GM23338 (cell line): ENCODE data around the gene PGBD5. TPM values are rescaled to one million over a fixed set of nuclear protein-coding genes. Genes with fewer than 3 reads are reported as not detected.
A peak's percentile ranks its signal among the peaks of the same experiment; 100 is the strongest.

Experiments used
- ATAC-seq: fragments of 200-7000 bp; cut with Tn5 transposase; 3 replicates; pipeline ENCODE4 v1.9.1; 2020
- DNase-seq: peaks from one replicate; pipeline ENCODE4 v3.0.0-alpha.2; 2015; ENCODE audit warnings: low spot score
- H2AFZ ChIP-seq: fragments of 200-600 bp; sonication (generic); 2 replicates; pipeline ENCODE4 v1.8.0; 2016; ENCODE audit warnings: antibody characterized with exemption, mild to moderate bottlenecking, moderate library complexity
- H3F3A ChIP-seq: fragments of 200-600 bp; sonication (generic); replicated peaks from 2 replicates; pipeline ENCODE4 v1.8.0; 2017; ENCODE audit warnings: antibody characterized with exemption, mixed run types, low read depth
- H3K27ac ChIP-seq: fragments of 200-600 bp; sonication (generic); 2 replicates; pipeline ENCODE4 v1.6.1; 2016; ENCODE audit warnings: low read depth
- H3K27me3 ChIP-seq: fragments of 200-600 bp; sonication (generic); 2 replicates; pipeline ENCODE4 v1.8.0; 2016; ENCODE audit warnings: mild to moderate bottlenecking, mixed run types, moderate library complexity; ENCODE audit not compliant: insufficient read depth
- H3K36me3 ChIP-seq: fragments of 200-600 bp; sonication (generic); 2 replicates; pipeline ENCODE4 v1.8.0; 2016; ENCODE audit warnings: mild to moderate bottlenecking; ENCODE audit not compliant: insufficient read depth
- H3K4me1 ChIP-seq: fragments of 200-600 bp; sonication (generic); 2 replicates; pipeline ENCODE4 v1.8.0; 2016; ENCODE audit warnings: mild to moderate bottlenecking, moderate library complexity; ENCODE audit not compliant: insufficient read depth
- H3K4me2 ChIP-seq: fragments of 200-600 bp; sonication (generic); 2 replicates; pipeline ENCODE4 v1.7.1; 2017; ENCODE audit warnings: mixed run types
- H3K4me3 ChIP-seq: fragments of 200-600 bp; sonication (generic); 2 replicates; pipeline ENCODE4 v1.6.1; 2016; ENCODE audit warnings: mixed run types
- H3K79me2 ChIP-seq: fragments of 200-600 bp; sonication (generic); replicated peaks from 2 replicates; pipeline ENCODE4 v1.8.0; 2017; ENCODE audit warnings: mild to moderate bottlenecking; ENCODE audit not compliant: insufficient read depth
- H3K9me2 ChIP-seq: fragments of 200-600 bp; sonication (generic); 2 replicates; pipeline ENCODE4 v1.8.0; 2017; ENCODE audit not compliant: insufficient read depth
- H4K20me1 ChIP-seq: fragments of 200-600 bp; sonication (generic); replicated peaks from 2 replicates; pipeline ENCODE4 v1.8.0; 2017; ENCODE audit warnings: mild to moderate bottlenecking; ENCODE audit not compliant: insufficient read depth
- H3K27ac Mint-ChIP-seq: 2 replicates; pipeline ENCODE4 v1.8.0; 2020; ENCODE audit warnings: inconsistent platforms, mild to moderate bottlenecking, moderate library complexity, mixed read lengths
- H3K27me3 Mint-ChIP-seq: 3 replicates; pipeline ENCODE4 v1.8.0; 2022; ENCODE audit warnings: low read depth, mild to moderate bottlenecking, moderate library complexity, mixed read lengths, inconsistent platforms; ENCODE audit not compliant: insufficient read depth, poor library complexity
- H3K36me3 Mint-ChIP-seq: 3 replicates; pipeline ENCODE4 v1.8.0; 2021; ENCODE audit warnings: low read depth, mild to moderate bottlenecking, inconsistent platforms, moderate library complexity, mixed read lengths
- H3K4me1 Mint-ChIP-seq: 3 replicates; pipeline ENCODE4 v1.8.0; 2020; ENCODE audit warnings: mild to moderate bottlenecking, inconsistent platforms, mixed read lengths
- H3K4me3 Mint-ChIP-seq: 3 replicates; pipeline ENCODE4 v1.8.0; 2021; ENCODE audit warnings: moderate library complexity, mild to moderate bottlenecking, inconsistent platforms, mixed read lengths
- H3K9me3 Mint-ChIP-seq: 3 replicates; pipeline ENCODE4 v1.8.0; 2020; ENCODE audit warnings: moderate library complexity, mild to moderate bottlenecking, inconsistent platforms, mixed read lengths
- ETS1 ChIP-seq: IDR thresholded peaks from 2 replicates; pipeline ENCODE4 v1.6.1; 2016; ENCODE audit warnings: antibody characterized with exemption
- EZH2phosphoT487 ChIP-seq: fragments of 200-600 bp; sonication (generic); IDR thresholded peaks from one replicate; pipeline ENCODE4 v1.8.1; 2018; ENCODE audit warnings: antibody characterized with exemption; ENCODE audit not compliant: unreplicated experiment
- JUNB ChIP-seq: IDR thresholded peaks from one replicate; pipeline ENCODE4 v1.6.1; 2016; ENCODE audit warnings: antibody characterized with exemption; ENCODE audit not compliant: unreplicated experiment
- NANOG ChIP-seq: IDR thresholded peaks from 2 replicates; pipeline ENCODE4 v1.6.1; 2016; ENCODE audit warnings: antibody characterized with exemption, borderline replicate concordance
- POLR2AphosphoS5 ChIP-seq: IDR thresholded peaks from 2 replicates; pipeline ENCODE4 v1.6.1; 2016; ENCODE audit warnings: antibody characterized with exemption, low read depth
- STAT1 ChIP-seq: IDR thresholded peaks from one replicate; pipeline ENCODE4 v1.6.1; 2016; ENCODE audit warnings: antibody characterized with exemption; ENCODE audit not compliant: unreplicated experiment
- polyA plus RNA-seq: library from polyadenylated mRNA; unstranded; fragments of >200 nt; fragmentation: Nextera tagmentation; extraction: Ambion mirVana; gene quantifications from 2 replicates; pipeline ENCODE4 v1.2.1, GENCODE V29; 2016
- total RNA-seq: library from RNA; depleted of rRNA; stranded (reverse); fragments of >200 nt; shearing (Covaris generic); gene quantifications from 2 replicates; pipeline ENCODE4 v1.2.3, GENCODE V29; 2014
- TF ChIP-seq, protein P1 (sequence below): IDR thresholded peaks from one replicate; pipeline ENCODE4 v1.6.1; 2018; ENCODE audit warnings: antibody characterized with exemption; ENCODE audit not compliant: unreplicated experiment
- TF ChIP-seq, protein P2 (sequence below): fragments of 250-450 bp; sonication (Bioruptor Pico); IDR thresholded peaks from 2 replicates; pipeline ENCODE4 v1.5.0; 2020; ENCODE audit warnings: mild to moderate bottlenecking, moderate library complexity

PGBD5 gene
- total and polyA plus RNA-seq, 2 experiments from 2014 or later, result 3.4 to 16.6 TPM

DNA sequence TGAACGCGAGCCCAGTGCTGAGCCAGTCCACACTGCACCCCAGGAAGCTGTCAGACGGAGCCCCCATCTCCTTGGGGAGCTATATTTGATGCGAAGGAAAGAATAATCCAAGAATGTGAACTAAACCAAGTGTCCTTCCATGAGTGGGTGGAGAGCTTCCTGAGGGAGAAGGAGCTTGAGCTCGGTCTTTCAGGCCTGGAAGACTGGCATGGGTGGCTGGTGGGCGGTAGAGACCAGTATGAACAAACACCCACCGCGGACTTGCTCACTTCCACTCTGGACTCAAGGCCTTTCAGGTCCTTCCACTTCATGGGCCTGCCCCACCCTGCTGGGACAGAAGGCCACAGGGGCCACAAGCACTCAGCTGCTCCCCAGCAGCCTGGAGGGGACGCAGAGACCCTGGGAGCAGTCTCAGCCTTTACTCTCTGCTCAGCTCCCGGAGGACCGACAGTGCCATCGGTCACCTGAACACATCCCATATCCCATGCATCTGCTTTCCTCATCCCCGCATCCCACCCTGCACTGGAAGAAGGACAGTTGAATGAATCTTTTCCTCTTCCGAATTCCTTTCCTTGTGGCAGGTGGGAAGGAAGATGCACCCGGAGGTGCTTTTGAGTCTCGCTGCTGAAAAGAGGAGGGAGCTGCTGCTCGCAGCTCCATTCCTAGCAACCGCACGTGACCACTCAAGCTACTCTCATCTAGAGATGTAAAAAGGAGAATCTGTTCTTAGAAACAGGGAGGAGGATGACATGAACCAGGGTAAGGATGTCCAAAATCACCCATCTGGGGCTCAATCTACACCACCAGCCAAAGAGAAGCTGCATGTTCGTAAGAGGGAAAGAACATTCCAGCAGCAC lies 92.3 kb downstream of the PGBD5 start:
- peaks cover 8% of the 10 kb centered on the region; the same call in 1 of the 2 replicates for H3K4me1 ChIP-seq
- H4K20me1 ChIP-seq, result no peaks in the 10 kb centered on the region; the same call in 1 of the 2 replicates
- Mint-ChIP-seq H3K9me3 (no peaks in the 10 kb centered on the region), H3K36me3 (peaks cover 44% of the 10 kb centered on the region), H3K4me1 (peaks cover 16% of the 10 kb centered on the region), H3K4me3 (no peak overlapping the region), H3K27me3 (peaks cover 6% of the 10 kb centered on the region), H3K27ac (peak overlapping the region; percentile 70; the same call in 1 of the 2 replicates)
- H3K36me3 ChIP-seq, result peaks cover 4% of the 10 kb centered on the region; the same call in 1 of the 2 replicates
- no peaks in the 10 kb centered on the region for H3F3A ChIP-seq
- DNase-seq (no peak), ATAC-seq (no peak)
- H3K27ac ChIP-seq, result no peak overlapping the region
- no peak overlapping the region for H2AFZ ChIP-seq
- H3K4me2 ChIP-seq, result no peak overlapping the region
- no peak for TF ChIP-seq STAT1
- no peak for TF ChIP-seq EZH2phosphoT487
- TF ChIP-seq, protein P1, sequence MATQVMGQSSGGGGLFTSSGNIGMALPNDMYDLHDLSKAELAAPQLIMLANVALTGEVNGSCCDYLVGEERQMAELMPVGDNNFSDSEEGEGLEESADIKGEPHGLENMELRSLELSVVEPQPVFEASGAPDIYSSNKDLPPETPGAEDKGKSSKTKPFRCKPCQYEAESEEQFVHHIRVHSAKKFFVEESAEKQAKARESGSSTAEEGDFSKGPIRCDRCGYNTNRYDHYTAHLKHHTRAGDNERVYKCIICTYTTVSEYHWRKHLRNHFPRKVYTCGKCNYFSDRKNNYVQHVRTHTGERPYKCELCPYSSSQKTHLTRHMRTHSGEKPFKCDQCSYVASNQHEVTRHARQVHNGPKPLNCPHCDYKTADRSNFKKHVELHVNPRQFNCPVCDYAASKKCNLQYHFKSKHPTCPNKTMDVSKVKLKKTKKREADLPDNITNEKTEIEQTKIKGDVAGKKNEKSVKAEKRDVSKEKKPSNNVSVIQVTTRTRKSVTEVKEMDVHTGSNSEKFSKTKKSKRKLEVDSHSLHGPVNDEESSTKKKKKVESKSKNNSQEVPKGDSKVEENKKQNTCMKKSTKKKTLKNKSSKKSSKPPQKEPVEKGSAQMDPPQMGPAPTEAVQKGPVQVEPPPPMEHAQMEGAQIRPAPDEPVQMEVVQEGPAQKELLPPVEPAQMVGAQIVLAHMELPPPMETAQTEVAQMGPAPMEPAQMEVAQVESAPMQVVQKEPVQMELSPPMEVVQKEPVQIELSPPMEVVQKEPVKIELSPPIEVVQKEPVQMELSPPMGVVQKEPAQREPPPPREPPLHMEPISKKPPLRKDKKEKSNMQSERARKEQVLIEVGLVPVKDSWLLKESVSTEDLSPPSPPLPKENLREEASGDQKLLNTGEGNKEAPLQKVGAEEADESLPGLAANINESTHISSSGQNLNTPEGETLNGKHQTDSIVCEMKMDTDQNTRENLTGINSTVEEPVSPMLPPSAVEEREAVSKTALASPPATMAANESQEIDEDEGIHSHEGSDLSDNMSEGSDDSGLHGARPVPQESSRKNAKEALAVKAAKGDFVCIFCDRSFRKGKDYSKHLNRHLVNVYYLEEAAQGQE, result no peak
- no peak for TF ChIP-seq NANOG
- no peak for TF ChIP-seq JUNB
- TF ChIP-seq POLR2AphosphoS5, result no peak
- no peak for TF ChIP-seq ETS1
- no peak overlapping the region for H3K4me3 ChIP-seq
- no peaks in the 10 kb centered on the region for H3K9me2 ChIP-seq
- no peaks in the 10 kb centered on the region for H3K79me2 ChIP-seq
- no peaks in the 10 kb centered on the region for H3K27me3 ChIP-seq

DNA sequence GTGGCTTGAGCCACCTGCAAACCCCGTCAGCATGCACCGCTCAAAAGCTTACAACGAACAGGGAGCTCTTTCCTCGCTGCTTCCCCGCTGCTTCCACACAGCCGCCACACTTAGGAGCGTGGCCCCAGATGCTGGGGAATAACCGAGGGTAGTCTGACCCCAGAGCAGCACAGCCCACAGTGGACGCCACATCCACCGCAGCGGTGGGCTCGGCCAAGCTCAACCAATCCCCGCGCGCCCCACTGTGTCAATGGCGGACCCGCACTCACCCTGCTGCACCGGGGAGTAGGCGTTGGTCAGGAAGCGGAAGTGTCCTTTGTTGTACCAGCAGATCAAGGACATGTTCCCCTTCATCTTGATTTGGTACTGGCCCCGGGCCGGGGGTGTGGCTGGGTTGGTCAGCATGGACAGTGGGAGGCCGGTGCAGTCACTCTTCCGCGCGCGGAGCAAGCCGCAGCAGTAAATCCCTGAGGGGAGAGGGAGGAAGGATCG lies 93.5 kb downstream of the PGBD5 start:
- H3K4me1 ChIP-seq, result peaks cover 8% of the 10 kb centered on the region; the same call in 1 of the 2 replicates
- H3K4me2 ChIP-seq, result peak overlapping the region; percentile 75
- DNase-seq, result peak; percentile 49
- no peaks in the 10 kb centered on the region for H3K9me2 ChIP-seq
- H3K79me2 ChIP-seq, result no peaks in the 10 kb centered on the region
- peak overlapping the region; percentile 64 for H3K27ac ChIP-seq
- peaks cover 6% of the 10 kb centered on the region for H3K27me3 Mint-ChIP-seq
- ATAC-seq, result peak; percentile 77
- H3K27ac Mint-ChIP-seq, result peak overlapping the region; percentile 89
- H3F3A ChIP-seq, result no peaks in the 10 kb centered on the region
- H3K4me3 ChIP-seq, result peak overlapping the region; percentile 12; the same call in 1 of the 2 replicates
- no peak overlapping the region for H2AFZ ChIP-seq
- peak overlapping the region; percentile 61 for H3K4me3 Mint-ChIP-seq
- peaks cover 4% of the 10 kb centered on the region; the same call in 1 of the 2 replicates for H3K36me3 ChIP-seq
- H3K36me3 Mint-ChIP-seq, result peaks cover 48% of the 10 kb centered on the region
- H3K27me3 ChIP-seq, result no peaks in the 10 kb centered on the region
- H3K4me1 Mint-ChIP-seq, result peaks cover 26% of the 10 kb centered on the region
- H3K9me3 Mint-ChIP-seq, result no peaks in the 10 kb centered on the region
- H4K20me1 ChIP-seq, result no peaks in the 10 kb centered on the region; the same call in 1 of the 2 replicates
- TF ChIP-seq, protein P2, sequence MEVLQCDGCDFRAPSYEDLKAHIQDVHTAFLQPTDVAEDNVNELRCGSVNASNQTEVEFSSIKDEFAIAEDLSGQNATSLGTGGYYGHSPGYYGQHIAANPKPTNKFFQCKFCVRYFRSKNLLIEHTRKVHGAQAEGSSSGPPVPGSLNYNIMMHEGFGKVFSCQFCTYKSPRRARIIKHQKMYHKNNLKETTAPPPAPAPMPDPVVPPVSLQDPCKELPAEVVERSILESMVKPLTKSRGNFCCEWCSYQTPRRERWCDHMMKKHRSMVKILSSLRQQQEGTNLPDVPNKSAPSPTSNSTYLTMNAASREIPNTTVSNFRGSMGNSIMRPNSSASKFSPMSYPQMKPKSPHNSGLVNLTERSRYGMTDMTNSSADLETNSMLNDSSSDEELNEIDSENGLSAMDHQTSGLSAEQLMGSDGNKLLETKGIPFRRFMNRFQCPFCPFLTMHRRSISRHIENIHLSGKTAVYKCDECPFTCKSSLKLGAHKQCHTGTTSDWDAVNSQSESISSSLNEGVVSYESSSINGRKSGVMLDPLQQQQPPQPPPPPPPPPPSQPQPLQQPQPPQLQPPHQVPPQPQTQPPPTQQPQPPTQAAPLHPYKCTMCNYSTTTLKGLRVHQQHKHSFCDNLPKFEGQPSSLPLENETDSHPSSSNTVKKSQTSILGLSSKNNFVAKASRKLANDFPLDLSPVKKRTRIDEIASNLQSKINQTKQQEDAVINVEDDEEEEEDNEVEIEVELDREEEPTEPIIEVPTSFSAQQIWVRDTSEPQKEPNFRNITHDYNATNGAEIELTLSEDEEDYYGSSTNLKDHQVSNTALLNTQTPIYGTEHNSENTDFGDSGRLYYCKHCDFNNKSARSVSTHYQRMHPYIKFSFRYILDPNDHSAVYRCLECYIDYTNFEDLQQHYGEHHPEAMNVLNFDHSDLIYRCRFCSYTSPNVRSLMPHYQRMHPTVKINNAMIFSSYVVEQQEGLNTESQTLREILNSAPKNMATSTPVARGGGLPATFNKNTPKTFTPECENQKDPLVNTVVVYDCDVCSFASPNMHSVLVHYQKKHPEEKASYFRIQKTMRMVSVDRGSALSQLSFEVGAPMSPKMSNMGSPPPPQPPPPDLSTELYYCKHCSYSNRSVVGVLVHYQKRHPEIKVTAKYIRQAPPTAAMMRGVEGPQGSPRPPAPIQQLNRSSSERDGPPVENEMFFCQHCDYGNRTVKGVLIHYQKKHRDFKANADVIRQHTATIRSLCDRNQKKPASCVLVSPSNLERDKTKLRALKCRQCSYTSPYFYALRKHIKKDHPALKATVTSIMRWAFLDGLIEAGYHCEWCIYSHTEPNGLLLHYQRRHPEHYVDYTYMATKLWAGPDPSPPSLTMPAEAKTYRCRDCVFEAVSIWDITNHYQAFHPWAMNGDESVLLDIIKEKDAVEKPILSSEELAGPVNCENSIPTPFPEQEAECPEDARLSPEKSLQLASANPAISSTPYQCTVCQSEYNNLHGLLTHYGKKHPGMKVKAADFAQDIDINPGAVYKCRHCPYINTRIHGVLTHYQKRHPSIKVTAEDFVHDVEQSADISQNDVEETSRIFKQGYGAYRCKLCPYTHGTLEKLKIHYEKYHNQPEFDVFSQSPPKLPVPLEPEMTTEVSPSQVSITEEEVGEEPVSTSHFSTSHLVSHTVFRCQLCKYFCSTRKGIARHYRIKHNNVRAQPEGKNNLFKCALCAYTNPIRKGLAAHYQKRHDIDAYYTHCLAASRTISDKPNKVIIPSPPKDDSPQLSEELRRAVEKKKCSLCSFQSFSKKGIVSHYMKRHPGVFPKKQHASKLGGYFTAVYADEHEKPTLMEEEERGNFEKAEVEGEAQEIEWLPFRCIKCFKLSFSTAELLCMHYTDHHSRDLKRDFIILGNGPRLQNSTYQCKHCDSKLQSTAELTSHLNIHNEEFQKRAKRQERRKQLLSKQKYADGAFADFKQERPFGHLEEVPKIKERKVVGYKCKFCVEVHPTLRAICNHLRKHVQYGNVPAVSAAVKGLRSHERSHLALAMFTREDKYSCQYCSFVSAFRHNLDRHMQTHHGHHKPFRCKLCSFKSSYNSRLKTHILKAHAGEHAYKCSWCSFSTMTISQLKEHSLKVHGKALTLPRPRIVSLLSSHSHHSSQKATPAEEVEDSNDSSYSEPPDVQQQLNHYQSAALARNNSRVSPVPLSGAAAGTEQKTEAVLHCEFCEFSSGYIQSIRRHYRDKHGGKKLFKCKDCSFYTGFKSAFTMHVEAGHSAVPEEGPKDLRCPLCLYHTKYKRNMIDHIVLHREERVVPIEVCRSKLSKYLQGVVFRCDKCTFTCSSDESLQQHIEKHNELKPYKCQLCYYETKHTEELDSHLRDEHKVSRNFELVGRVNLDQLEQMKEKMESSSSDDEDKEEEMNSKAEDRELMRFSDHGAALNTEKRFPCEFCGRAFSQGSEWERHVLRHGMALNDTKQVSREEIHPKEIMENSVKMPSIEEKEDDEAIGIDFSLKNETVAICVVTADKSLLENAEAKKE (CRISPR knock-in tag), result no peak
- no peak for TF ChIP-seq STAT1
